DOHH2 (cell line): ENCODE measurements around the gene RBFOX1.

Source experiments
- H3F3A ChIP-seq: fragments of 200-600 bp; sonication (generic), shearing (Covaris generic); 2 replicates; pipeline ENCODE4 v1.6.0; 2016; ENCODE audit warnings: antibody characterized with exemption, mild to moderate bottlenecking; ENCODE audit not compliant: control insufficient read depth, insufficient read depth
- H3K27ac ChIP-seq: fragments of 200-600 bp; sonication (generic); 2 replicates; pipeline ENCODE4 v1.5.1; 2014; ENCODE audit warnings: low read depth, mild to moderate bottlenecking, low read length, moderate library complexity
- H3K27me3 ChIP-seq: fragments of 200-600 bp; sonication (generic); 2 replicates; pipeline ENCODE4 v1.6.1; 2014; ENCODE audit warnings: mild to moderate bottlenecking, low read length, mixed read lengths; ENCODE audit not compliant: control insufficient read depth
- H3K36me3 ChIP-seq: fragments of 200-600 bp; sonication (generic); 2 replicates; pipeline ENCODE4 v1.6.1; 2014; ENCODE audit warnings: mild to moderate bottlenecking, low read length, moderate library complexity, mixed read lengths; ENCODE audit not compliant: control insufficient read depth
- H3K4me1 ChIP-seq: fragments of 200-600 bp; sonication (generic); 2 replicates; pipeline ENCODE4 v1.6.1; 2014; ENCODE audit warnings: mild to moderate bottlenecking, low read length, mixed read lengths; ENCODE audit not compliant: control insufficient read depth
- H3K4me2 ChIP-seq: fragments of 200-600 bp; sonication (generic); 2 replicates; pipeline ENCODE4 v1.6.0; 2014; ENCODE audit warnings: mild to moderate bottlenecking, low read length, moderate library complexity
- H3K4me3 ChIP-seq: fragments of 200-600 bp; sonication (generic); 2 replicates; pipeline ENCODE4 v1.5.1; 2014; ENCODE audit warnings: mild to moderate bottlenecking, low read length, mixed read lengths
- H3K79me2 ChIP-seq: fragments of 200-600 bp; sonication (generic); 2 replicates; pipeline ENCODE4 v1.6.1; 2014; ENCODE audit warnings: mild to moderate bottlenecking, low read length, mixed read lengths; ENCODE audit not compliant: control insufficient read depth
- H3K9me2 ChIP-seq: fragments of 200-600 bp; sonication (generic); replicated peaks from 2 replicates; pipeline ENCODE4 v1.6.1; 2014; ENCODE audit warnings: mild to moderate bottlenecking, low read length, mixed read lengths; ENCODE audit not compliant: control insufficient read depth
- H3K9me3 ChIP-seq: fragments of 200-600 bp; sonication (generic); 2 replicates; pipeline ENCODE4 v1.6.1; 2014; ENCODE audit warnings: antibody characterized with exemption, low read length, mixed read lengths; ENCODE audit not compliant: control insufficient read depth, insufficient read depth
- H4K20me1 ChIP-seq: fragments of 200-600 bp; sonication (generic); 2 replicates; pipeline ENCODE4 v1.6.0; 2014; ENCODE audit warnings: low read depth, mild to moderate bottlenecking, antibody characterized with exemption, low read length, moderate library complexity; ENCODE audit not compliant: control insufficient read depth, insufficient read depth
- CTCF ChIP-seq: fragments of 200-600 bp; sonication (generic); IDR thresholded peaks from one replicate; pipeline ENCODE4 v1.5.1; 2014; ENCODE audit warnings: antibody characterized with exemption, mild to moderate bottlenecking, low read depth, low read length; ENCODE audit not compliant: poor library complexity, severe bottlenecking
- EZH2phosphoT487 ChIP-seq: fragments of 200-600 bp; sonication (generic); IDR thresholded peaks from 2 replicates; pipeline ENCODE4 v1.6.1; 2017; ENCODE audit warnings: borderline replicate concordance, mild to moderate bottlenecking, antibody characterized with exemption, low read length, moderate library complexity, mixed read lengths

The RBFOX1 gene

GRCh38 chr16:7361416-7362129 is 28.9 kb downstream of the RBFOX1 start:
- no peak for TF ChIP-seq CTCF
- no peak for TF ChIP-seq EZH2phosphoT487
- Histone ChIP-seq H3K9me3 (peaks cover 22% of the 10 kb centered on the region; the same call in 1 of the 2 replicates), H3K9me2 (no peaks in the 10 kb centered on the region), H3K27ac (no peak overlapping the region), H3K4me2 (no peak overlapping the region), H3F3A (no peaks in the 10 kb centered on the region), H3K79me2 (no peaks in the 10 kb centered on the region), H3K4me3 (no peak overlapping the region), H4K20me1 (no peaks in the 10 kb centered on the region), H3K27me3 (no peaks in the 10 kb centered on the region), H3K4me1 (no peaks in the 10 kb centered on the region), H3K36me3 (no peaks in the 10 kb centered on the region)

- no peak for TF ChIP-seq CTCF
- H3K9me3 ChIP-seq: peaks cover 22% of the 10 kb centered on the region; the same call in 1 of the 2 replicates
- H3F3A ChIP-seq: no peaks in the 10 kb centered on the region
- H3K4me1 ChIP-seq: no peaks in the 10 kb centered on the region
- no peak overlapping the region for H3K4me2 ChIP-seq
- no peaks in the 10 kb centered on the region for H3K79me2 ChIP-seq
- H3K27ac ChIP-seq: no peak overlapping the region
- H3K36me3 ChIP-seq: no peaks in the 10 kb centered on the region
- no peaks in the 10 kb centered on the region for H3K27me3 ChIP-seq
- H3K9me2 ChIP-seq: no peaks in the 10 kb centered on the region
- H4K20me1 ChIP-seq: no peaks in the 10 kb centered on the region
- H3K4me3 ChIP-seq: no peak overlapping the region
Measured at GRCh38 chr16:7362231-7362630, 29.6 kb downstream of the RBFOX1 start.

GRCh38 chr16:7363422-7364417 is 31.1 kb downstream of the RBFOX1 start:
- Histone ChIP-seq H3K4me1 (no peaks in the 10 kb centered on the region), H3K9me2 (no peaks in the 10 kb centered on the region), H4K20me1 (no peaks in the 10 kb centered on the region), H3K9me3 (peaks cover 22% of the 10 kb centered on the region; the same call in 1 of the 2 replicates), H3F3A (no peaks in the 10 kb centered on the region), H3K79me2 (no peaks in the 10 kb centered on the region), H3K4me3 (no peak overlapping the region), H3K4me2 (no peak overlapping the region), H3K36me3 (no peaks in the 10 kb centered on the region), H3K27ac (no peak overlapping the region), H3K27me3 (no peaks in the 10 kb centered on the region)
- TF ChIP-seq EZH2phosphoT487: no peak

- H3K9me2 ChIP-seq: no peaks in the 10 kb centered on the region
- no peaks in the 10 kb centered on the region for H3K79me2 ChIP-seq
- H3K4me2 ChIP-seq: no peak overlapping the region
- no peaks in the 10 kb centered on the region for H3K4me1 ChIP-seq
- no peak overlapping the region for H3K27ac ChIP-seq
- H3K4me3 ChIP-seq: no peak overlapping the region
- H3K9me3 ChIP-seq: peaks cover 20% of the 10 kb centered on the region; the same call in 1 of the 2 replicates
- H3K36me3 ChIP-seq: no peaks in the 10 kb centered on the region
- H3F3A ChIP-seq: no peaks in the 10 kb centered on the region
- TF ChIP-seq CTCF (no peak), EZH2phosphoT487 (no peak)
- no peaks in the 10 kb centered on the region for H4K20me1 ChIP-seq
- no peaks in the 10 kb centered on the region for H3K27me3 ChIP-seq
Measured at GRCh38 chr16:7366041-7366440, 33.4 kb downstream of the RBFOX1 start.
